SK-N-SH (cell line): Measurements from ENCODE around the gene PDF.

ENCODE experiments used
- CTCF ChIP-seq: fragments of 200-600 bp; sonication (generic); IDR thresholded peaks from 2 replicates; pipeline ENCODE4 v1.6.1; 2017; ENCODE audit warnings: antibody characterized with exemption, mild to moderate bottlenecking, moderate library complexity
- MAX ChIP-seq: IDR thresholded peaks from 2 replicates; pipeline ENCODE4 v1.4.0; 2012; ENCODE audit warnings: low read depth
- MXI1 ChIP-seq: IDR thresholded peaks from 2 replicates; pipeline ENCODE4 v1.6.1; 2012; ENCODE audit warnings: mild to moderate bottlenecking, low read depth, low read length, improper control_type of control experiment
- POLR2AphosphoS5 ChIP-seq: IDR thresholded peaks from 2 replicates; pipeline ENCODE4 v1.6.1; 2012; ENCODE audit warnings: low read depth, low read length
- RAD21 ChIP-seq: IDR thresholded peaks from 2 replicates; pipeline ENCODE4 v1.6.1; 2012; ENCODE audit warnings: mild to moderate bottlenecking, low read length
- RCOR1 ChIP-seq: fragments of 150-350 bp; IDR thresholded peaks from 2 replicates; pipeline ENCODE4 v1.6.1; 2017; ENCODE audit warnings: antibody characterized with exemption, low read length

GRCh38 chr16:69285240-69285639 is 45.1 kb downstream of the PDF start:
- no peak for TF ChIP-seq RCOR1
- no peak for TF ChIP-seq MXI1
- TF ChIP-seq POLR2AphosphoS5: no peak
- no peak for TF ChIP-seq CTCF
- TF ChIP-seq RAD21: no peak
- TF ChIP-seq MAX: no peak
